Endometrial microvascular endothelial cells (primary cell): ENCODE data around the gene ARHGAP8. TPM values are rescaled to one million over a fixed set of nuclear protein-coding genes. Genes with fewer than 3 reads are reported as not detected.
"Not testable (repeated sequence)": the region's sequence is repeated elsewhere in the genome, so short reads cannot be mapped to it uniquely, and the experiment has no call there.

ENCODE experiments used
- in situ Hi-C: cut with HindIII; loops from 2 replicates; pipeline ENCODE4 v1.10.0; 2017; ENCODE audit warnings: low sequenced_read_pairs, low pct_unique_long_range_greater_than_20kb; ENCODE audit errors: inconsistent ontology term
- total RNA-seq: library from RNA; depleted of rRNA; stranded (reverse); fragments of >200 nt; gene quantifications from one replicate; pipeline ENCODE4 v1.2.3, GENCODE V29; 2015; ENCODE audit errors: inconsistent ontology term

The ARHGAP8 gene
- total RNA-seq, 1 donor from 2014 or later: not detected

DNA sequence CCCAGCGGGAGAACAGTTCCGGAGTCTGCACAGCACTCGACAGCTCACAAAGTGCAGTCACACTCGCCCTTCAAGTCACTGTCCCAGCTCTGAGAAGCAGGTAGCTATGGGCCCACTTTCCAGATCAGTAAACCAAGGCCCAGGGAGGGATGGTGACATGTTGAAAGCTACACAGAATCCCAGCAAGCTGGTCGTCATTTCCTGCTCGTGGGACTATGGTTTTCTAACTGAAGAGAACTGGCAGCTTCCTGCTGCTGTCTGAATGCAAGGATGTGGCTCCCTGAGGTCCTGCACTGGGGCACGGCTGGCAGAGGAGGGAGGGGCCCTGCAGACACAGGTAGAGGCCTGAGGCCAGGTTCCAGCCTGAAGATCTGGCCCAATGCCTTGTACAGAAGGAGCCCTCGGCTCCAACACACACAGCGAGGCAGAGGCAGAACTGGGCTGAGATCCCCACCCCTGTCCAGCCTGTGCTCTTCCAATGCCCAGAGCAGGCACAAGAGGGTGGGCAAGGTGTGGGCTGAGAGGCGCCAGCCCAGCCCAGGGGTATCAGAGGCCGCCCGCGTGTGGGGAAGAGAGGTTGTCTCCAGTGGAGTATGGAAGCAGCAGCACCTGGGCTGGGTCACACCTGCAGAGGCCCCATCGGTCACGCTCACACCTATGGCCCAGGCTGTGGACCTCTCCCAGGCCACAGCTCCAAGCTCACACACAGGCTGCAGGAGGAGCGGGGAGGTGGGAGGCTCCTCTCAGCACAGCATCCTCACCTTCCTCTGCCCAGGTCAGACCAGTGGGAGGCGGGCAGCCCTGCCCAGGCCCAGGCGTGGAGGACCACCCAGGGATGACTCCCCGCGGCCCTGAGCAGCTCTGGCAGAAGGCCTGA is 138.3 kb downstream of the ARHGAP8 start:
- in situ Hi-C loops: no loop called here

DNA sequence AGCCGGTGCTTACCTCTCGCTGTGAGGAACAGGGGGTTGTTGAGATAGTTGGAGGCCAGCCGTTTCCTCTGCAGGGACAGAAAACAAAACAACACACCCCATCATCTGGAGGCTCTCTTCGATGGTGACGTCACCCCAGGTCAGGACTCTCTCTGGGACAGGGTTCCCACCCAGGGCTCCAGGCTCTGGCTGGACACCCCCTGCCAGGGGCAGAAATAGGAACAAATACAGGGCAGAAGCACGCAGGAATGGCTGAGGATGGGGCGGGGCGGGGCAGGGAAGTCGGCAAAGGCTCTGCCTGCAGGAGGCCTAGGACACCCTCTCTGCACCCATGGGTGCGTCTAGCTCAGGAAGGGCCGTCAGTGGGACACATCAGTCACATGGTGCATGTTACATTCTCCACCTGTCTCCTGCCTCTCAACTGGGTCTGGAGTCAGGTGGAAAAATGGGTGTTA is 138.9 kb downstream of the ARHGAP8 start:
- in situ Hi-C loops: no loop called here

DNA sequence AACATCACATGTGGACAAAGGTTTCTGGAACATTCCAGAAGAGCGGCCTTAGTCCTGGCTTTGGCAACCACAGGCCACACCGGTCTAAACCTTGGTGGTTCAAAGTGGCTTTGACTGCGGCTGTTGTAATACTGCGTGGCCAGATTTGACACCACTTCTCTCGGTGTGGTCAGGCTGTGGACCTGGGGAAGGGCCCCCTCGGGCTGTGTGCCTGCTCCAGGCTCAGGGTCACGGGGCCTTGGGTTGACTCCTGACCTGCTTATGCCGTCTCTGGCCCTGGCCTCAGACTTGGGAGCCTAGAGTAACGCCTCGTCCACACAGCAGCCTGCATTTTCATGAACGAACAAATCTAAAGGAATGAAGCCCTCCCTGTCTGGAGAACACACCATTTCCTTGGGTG is 139.4 kb downstream of the ARHGAP8 start:
- in situ Hi-C loops: no loop called here

DNA sequence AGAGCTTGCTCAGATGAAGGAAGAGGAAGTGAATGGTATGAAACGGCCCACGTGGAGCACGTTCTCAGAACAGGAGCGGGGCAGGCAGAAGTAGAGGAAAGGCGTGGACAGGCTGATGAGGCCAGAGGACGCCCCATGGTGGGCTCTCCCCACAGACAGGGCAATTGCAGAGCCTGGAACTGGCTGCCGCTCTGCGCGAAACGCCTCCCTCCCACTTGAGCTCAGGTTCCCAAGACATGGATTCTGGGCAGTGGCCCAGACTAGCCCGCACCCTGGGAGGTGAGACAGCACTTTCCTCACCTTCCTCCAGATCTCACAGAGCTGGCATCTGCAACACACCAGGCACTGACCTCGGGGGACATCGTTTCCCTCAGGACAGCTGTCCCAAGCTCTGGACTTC is 139.9 kb downstream of the ARHGAP8 start:
- in situ Hi-C loops: no loop called here

DNA sequence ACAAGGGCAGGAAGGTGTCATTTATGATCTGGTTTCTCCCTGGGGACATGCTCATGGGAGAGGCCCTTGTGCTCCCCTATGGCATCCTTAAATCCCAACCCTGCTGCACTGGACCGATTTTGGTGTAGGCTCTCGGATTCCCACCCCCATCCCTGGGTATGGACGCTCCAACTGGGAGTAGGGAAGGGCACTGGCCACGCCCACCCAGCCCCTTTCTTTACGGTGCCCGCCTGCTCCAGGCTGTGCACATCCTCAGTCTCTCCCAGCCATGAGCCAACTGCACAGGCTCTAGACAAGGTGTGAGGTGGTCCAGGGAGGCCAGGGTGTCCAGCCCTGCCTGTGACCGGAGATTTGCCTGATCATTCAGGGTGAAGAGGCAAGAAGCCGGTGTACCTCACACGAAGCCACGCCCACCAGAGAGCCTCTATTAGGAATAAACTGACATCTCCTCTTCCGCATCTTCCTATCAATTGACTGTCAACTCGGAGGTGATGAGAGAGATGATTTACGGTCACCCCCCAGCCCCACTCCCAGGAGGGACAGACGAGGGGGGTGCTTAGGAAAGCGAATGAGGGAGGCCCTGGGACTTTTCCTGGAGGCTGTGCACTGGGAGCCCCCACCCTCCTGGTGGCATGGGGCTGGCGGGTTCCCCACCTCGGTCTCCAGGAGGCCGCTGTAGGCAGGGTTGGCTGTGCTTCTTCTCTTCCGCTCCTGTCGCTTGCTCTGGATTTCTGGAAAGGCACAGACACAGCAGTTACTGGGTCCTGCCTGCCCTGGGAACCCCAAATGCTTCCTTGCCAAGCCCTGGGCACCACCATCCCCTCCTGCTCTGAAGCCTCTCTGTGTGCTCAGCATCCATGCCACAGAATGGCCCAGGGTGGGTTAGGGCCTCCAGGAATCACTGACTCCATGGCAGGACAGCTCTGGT is 140.7 kb downstream of the ARHGAP8 start:
- in situ Hi-C loops: no loop called here

DNA sequence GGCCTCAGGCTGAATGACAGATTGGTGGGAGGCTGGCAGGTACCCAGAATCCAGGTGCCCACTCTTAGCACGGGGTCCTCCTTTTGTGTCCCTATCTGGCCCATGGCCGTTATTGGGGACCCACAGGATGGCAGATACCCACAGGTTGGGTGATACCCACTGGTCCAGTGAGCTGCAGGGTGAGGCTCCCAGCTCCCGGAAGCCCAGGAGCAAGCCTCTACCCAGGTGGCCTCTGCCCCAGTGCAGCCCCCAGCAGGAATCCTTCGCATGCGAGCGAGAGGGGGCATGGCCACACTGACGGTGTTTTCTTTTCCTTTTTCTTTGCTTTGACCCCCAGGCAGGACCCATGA is 141.3 kb downstream of the ARHGAP8 start:
- in situ Hi-C loops: no loop called here

DNA sequence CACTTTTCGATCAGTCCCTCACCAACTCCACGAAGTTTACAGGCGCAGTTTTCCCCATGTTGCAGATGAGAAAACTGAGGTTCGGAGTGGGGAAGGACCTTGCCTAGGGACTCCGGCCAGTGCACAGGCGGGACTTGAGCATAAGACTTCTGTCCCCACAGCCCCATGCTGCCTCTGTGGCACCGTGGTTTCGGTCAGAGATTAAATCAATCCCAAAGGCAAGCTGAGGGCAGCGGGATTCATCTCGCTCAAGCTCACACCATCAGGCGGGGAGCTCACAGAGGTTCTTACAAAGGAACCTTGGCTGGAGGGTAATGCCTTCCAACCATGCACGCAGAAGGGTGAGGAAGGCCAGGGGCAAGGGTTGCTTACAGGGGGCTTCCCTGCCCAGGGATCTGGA is 141.9 kb downstream of the ARHGAP8 start:
- in situ Hi-C loops: no loop called here

DNA sequence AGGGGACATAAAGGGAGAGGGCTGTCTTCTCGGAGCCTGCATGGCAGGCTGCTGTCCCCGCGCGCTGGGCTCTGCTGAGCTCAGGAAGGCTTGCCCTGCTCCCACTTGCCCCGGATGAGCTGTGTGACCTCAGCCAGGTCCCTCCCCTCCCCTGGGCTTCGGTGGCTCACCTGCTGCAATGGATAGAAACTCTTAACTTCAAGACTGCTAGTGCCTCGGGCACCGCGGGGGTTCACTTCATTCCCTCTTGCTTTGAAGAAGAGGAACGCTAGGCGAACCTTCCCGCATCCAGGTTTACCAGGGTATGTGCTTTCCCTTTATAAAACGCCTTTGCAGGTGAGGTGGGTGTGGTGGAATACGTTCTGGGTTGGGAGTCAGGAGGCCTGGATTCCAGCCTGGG is 142.4 kb downstream of the ARHGAP8 start:
- in situ Hi-C loops: no loop called here

DNA sequence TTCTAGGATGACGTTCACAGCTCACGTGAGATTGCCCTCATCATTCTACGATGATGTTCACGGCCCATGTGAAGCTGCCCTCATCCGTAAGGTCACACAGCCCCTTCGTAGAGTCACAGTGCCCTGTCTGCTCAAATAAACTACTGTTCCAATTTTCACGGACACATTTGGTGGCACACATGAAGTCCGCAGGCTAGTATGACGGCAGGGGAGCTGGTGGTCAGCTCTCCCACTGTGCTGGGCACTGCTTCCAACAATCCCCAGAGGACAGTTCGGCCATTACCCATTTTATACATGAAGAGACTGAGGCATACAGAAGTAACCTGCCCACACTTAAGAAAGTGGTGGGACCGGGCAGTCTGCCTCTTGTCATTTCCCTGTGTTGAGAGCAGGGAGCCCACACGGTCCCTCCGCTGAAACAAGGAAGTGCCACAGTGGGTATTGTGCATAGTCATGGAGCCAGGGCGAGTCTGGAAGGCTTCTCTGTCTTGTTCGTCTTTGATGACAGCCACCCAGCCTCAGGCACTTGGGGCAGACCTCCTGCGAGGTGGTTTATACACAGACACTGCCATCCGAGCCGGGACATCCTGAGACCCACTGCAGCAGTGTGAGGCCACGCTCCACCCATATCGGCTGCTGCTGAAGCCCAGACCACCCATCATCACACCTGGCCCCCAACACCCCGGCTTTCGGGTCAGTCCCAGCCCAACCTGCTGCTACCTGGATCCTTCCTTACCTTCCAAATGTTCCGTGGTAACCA is 143.1 kb downstream of the ARHGAP8 start:
- in situ Hi-C loops: no loop called here

DNA sequence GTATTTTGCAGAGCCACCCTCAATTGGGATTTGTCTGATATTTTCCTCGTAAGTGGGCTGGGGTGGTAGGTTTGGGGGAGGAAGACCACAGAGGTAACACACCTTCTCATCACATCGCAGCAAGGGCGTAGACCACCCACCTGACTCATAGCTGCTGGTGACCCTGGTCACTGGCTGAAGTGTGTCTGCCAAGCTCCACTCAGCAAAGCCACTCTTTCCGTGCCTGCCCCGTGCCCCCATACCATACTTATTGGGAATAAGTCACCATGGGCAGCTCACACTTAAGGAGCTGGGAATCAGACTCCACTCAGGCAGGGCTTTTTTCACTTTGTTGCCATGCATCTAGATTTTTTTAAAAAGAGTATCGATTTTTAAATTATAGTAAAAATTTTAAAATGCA is 145.9 kb downstream of the ARHGAP8 start:
- in situ Hi-C loops: no loop called here

DNA sequence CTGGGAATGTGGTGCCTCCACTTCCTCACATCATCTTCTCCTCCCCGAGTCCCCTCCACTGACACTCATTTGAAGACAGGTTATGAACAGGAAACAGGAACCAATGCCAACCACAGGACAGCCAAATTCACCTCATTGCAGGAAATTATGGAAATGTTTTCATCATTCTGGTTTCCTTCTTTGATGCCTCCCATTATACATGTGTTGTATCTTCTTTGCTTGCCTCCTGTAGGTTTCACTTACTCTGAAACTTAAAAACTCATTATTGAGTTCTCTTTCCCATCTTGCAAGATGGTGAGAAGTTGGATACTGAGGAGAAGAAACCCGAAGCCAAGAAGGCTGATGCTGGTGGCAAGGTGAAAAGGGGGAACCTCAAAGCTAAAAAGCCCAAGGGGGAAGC is 148.9 kb downstream of the ARHGAP8 start:
- in situ Hi-C loops: no loop called here

DNA sequence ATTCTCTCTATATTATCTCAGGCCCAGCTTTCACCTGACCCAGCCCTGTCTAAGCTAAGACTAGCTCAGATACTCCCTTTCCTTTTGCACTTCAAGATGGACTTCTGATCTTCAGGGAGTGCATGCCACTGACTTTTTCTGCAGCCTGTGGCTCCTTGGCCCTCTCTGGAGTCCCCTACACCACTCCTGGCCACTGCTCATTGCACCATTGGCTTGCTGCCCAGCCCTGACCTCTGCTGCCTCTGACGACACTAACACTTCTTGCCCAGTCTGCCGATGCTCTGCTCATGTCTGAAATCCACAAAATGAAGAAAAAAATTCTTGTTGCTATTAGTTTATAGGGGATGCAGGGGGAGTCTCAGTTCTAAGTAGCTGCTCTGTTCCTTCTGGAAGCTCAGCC is 150.8 kb downstream of the ARHGAP8 start:
- in situ Hi-C loops: not testable (repeated sequence)

DNA sequence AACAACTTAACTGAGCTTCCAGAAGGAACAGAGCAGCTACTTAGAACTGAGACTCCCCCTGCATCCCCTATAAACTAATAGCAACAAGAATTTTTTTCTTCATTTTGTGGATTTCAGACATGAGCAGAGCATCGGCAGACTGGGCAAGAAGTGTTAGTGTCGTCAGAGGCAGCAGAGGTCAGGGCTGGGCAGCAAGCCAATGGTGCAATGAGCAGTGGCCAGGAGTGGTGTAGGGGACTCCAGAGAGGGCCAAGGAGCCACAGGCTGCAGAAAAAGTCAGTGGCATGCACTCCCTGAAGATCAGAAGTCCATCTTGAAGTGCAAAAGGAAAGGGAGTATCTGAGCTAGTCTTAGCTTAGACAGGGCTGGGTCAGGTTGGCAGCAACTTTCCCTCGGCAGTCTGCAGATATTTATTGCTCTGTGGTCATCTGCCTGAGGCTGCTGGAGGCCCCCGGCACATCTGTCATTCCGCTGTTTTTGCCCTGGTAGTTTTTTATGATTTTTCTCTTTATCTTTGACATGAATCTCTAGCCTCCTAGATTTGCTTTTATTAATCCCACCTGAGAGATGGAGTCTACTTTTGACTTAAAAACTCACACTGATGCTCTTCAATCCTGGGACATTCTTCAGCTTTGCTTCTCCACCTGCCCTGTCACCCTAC is 152.2 kb downstream of the ARHGAP8 start:
- in situ Hi-C loops: not testable (repeated sequence)

DNA sequence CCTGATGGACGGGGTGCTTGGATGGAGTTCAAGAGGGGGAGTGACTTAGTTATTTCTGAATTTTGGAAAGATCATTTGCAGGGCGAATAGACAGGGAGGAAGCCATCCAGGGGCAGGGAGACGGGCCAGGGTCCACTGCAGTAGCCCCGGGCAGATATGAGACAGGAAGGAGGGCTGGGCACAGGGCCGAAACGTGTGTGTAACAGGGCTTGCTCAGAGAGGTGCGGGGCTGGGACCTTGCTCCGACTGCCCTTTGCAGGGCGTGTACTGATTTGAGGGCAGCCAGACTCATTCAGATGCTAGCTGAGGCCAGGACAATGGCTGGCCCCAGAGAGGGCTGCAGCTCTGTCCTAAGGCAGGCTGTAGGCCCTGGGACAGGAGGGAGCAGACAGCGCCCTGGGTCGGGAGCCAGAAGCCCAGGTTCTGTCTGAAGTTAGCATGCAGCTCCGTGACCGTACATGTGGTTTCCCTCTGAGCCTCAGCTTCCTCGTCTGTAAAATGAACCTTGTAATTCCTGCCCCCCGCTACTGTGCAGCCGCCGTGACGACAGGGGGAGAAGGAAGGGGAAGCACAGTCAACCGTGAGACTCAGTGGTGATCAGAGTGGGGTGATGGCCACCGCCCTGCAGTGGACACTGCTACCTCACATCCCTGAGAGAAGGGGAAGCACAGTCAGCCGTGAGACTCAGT is 154.0 kb downstream of the ARHGAP8 start:
- in situ Hi-C loops: no loop called here

DNA sequence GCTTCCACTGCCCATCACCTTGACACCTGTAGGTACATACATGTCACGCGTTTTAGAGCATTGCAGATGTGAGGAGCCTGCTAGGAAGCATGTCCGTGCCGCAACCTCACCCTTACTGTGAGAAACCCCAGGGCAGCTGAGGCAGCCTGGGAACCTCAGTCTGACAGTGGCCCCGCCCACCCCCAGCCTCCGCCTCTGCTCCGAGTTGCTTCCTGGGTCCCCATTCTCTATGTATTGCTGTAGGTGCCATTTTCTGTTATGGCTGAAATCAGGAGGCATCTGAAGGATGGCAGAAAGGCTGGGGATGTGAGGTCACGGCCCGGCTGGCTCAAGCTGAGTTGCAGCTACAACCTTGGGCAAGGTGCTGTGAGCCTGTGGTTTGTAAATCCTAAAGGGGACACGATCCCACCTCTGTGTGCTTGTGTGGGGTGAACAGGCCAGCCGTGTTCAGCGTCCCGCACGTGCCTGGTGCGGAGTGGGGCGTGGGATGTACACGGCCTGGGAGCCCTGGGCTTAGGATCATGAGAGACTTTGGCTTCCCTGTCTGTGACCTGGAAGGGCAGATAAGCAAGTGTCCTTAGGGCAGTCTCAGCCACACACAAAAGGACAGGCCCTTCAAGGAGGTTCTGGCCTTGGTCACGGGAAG is 154.7 kb downstream of the ARHGAP8 start:
- in situ Hi-C loops: no loop called here

DNA sequence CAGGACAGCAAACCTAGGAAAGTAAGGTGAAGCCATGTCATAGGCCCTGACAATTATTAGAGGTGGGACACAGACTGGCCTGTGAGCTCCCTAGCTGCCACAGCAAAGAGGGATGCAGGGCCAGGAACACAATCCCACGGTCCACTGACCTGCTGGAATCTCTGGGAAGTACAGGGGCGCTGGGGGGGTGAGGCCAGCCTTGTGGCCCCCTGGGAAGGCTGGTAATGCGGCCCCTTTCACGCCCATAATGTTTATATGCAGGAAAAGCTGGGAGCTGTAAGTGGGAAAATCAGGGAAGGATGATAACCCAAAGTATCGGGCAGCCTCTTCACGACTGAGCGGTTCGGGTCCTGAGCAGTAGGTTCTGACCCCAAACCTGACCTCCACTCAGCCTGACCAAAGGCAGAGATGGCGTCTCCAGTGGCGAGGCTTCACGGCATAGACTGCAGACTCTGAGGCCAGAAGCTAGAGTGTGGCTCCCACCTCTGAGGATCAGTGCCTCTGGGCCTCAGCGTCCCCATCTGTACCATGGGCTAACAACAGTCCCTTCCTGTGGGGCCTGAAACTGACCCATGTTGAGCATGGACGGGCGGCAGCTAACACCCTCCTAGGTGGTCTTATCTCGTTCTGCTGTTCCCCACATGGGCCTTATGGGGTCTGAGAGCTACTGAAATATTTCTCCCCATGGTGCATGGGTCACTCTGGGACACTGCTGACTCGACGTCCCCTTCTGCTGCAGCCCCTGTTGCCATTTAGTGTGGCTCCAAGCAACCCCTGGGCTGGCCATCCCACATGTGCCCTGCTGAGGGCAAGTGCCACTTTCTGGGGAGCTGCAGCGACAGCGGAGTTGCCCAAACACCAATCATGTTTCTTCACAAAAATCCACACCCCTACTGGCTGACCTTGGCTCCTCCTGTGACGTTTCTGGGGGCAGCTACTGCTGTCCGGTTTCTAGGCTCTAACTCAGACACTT is 155.7 kb downstream of the ARHGAP8 start:
- in situ Hi-C loops: no loop called here

DNA sequence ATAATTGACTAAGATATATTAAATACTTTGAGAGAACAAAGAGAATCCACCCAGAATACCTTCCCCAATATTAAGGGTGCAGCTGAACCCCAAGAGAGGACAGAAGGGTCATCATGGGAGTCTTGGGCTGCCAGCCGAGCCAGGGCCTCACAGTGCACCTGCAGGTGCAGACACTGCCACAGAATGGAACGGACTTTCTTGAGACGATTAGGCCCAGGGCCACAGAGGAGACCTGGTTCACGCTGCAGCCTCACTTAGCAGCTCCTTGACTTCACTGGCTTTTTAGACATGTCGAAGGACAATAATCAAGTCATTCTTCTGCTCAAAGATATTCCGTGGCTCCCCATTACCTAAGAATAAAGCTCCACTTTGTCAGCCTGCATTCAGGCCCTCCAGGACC is 156.9 kb downstream of the ARHGAP8 start:
- in situ Hi-C loops: no loop called here
